Peyer's patch (tissue), 4 donors: ENCODE data around the gene SNORC. TPM values are rescaled to one million over a fixed set of nuclear protein-coding genes. Genes with fewer than 3 reads are reported as not detected.
A peak's percentile ranks its signal among the peaks of the same experiment; 100 is the strongest.
"Not testable (repeated sequence)": the region's sequence is repeated elsewhere in the genome, so short reads cannot be mapped to it uniquely, and the experiment has no call there.

Experiments
- DNase-seq, 3 donors: peaks; one replicate each; pipeline ENCODE4 v3.0.0-alpha.2; 2017 to 2019
- H3K27ac ChIP-seq, 4 donors: fragments of 200-600 bp; sonication (generic); one replicate each; pipeline ENCODE4 v1.5.1; 2016 to 2019
- H3K27me3 ChIP-seq, 2 donors: fragments of 200-600 bp; sonication (generic); one replicate each; pipeline ENCODE4 v1.5.1; 2019
- H3K36me3 ChIP-seq, 3 donors: fragments of 200-600 bp; sonication (generic); one replicate each; pipeline ENCODE4 v1.5.1; 2016 to 2019
- H3K4me1 ChIP-seq, 4 donors: fragments of 200-600 bp; sonication (generic); one replicate each; pipeline ENCODE4 v1.5.1; 2016 to 2019
- H3K4me3 ChIP-seq, 4 donors: fragments of 200-600 bp; sonication (generic); 1 replicate in 3 of 4; 2 replicates in 1 of 4; pipeline ENCODE4 v1.5.1; 2016 to 2019; ENCODE audit warnings: mild to moderate bottlenecking in 1 of 4
- H3K9me3 ChIP-seq, 4 donors: fragments of 200-600 bp; sonication (generic); one replicate each; pipeline ENCODE4 v1.5.1; 2016 to 2019; ENCODE audit warnings: mild to moderate bottlenecking in 1 of 4
- POLR2A ChIP-seq, 2 donors: fragments of 450-650 bp; IDR thresholded peaks; one replicate each; pipeline ENCODE4 v1.5.1; 2017; ENCODE audit warnings: antibody characterized with exemption in 2 of 2, mild to moderate bottlenecking in 2 of 2, moderate library complexity in 2 of 2
- total RNA-seq, 4 donors: library from RNA; depleted of rRNA; stranded (reverse); fragments of >200 nt; gene quantifications; one replicate each; pipeline ENCODE4 v1.1.0, GENCODE V29; 2016
- TF ChIP-seq, protein P1 (sequence below), 6 experiments: fragments of 450-650 bp in 4 of 6; fragments of 200-600 bp in 2 of 6; sonication (generic) in 1 of 6; IDR thresholded peaks; one replicate each; pipeline ENCODE4 v1.5.1; 2017 to 2019; ENCODE audit warnings: antibody characterized with exemption in 6 of 6, mild to moderate bottlenecking in 3 of 6, moderate library complexity in 1 of 6

The SNORC gene
- total RNA-seq, 4 donors from 2014 or later = 3.5 to 9.7 (median 7.3) TPM

DNA sequence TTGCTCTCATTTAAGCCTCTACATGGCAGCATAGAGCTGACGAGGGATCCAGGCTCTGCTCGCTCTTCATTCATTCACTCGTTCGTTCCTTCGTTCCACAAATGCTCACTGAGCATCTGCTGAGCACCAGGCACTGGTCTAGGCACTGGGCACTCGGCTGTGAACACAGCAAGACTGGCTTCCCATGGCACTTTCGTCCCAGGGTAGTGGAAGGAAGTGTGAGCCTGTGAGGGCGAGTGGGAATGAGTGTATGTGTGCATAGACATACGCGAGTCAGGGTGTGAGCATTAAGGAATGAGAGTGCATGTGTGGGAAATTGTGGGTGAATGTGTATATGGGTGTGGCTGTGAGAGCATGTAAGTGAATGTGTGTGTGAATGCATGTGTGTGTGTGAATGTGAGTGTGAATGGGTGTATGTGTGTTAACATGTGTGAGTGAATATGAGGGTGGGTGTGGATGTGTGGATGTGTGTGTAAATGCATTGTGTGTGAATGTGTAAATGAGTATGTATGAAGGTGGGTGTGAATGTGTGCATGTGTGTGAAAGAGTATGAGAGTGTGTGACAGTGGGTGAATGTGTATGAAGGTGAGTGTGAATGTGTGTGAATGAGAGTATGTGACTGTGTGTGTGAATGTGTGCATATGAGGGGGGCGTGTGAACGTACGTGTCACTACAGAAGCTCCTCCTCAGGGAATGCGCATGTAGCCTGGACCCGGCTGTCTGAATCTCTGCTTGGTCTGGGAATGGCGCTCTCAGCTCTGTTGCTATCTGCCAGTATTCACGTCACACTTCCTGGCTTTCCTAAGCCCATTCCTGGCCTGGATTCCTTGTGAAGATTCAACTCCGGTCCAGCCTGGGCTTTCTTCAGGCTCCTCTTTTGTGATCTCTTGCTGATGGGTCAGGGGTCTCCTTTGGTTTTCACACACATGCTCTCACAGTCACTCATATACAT, 28.8 kb downstream of the SNORC start:
- H3K36me3 ChIP-seq = peaks cover 0 to 3% (median 0%) of the 10 kb centered on the region in 3 donors
- TF ChIP-seq, protein P1, sequence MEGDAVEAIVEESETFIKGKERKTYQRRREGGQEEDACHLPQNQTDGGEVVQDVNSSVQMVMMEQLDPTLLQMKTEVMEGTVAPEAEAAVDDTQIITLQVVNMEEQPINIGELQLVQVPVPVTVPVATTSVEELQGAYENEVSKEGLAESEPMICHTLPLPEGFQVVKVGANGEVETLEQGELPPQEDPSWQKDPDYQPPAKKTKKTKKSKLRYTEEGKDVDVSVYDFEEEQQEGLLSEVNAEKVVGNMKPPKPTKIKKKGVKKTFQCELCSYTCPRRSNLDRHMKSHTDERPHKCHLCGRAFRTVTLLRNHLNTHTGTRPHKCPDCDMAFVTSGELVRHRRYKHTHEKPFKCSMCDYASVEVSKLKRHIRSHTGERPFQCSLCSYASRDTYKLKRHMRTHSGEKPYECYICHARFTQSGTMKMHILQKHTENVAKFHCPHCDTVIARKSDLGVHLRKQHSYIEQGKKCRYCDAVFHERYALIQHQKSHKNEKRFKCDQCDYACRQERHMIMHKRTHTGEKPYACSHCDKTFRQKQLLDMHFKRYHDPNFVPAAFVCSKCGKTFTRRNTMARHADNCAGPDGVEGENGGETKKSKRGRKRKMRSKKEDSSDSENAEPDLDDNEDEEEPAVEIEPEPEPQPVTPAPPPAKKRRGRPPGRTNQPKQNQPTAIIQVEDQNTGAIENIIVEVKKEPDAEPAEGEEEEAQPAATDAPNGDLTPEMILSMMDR (IDR thresholded peaks at IDR 0.05) = no peak
- TF ChIP-seq POLR2A (IDR thresholded peaks at IDR 0.05) = no peak
- DNase-seq = no peak
- no peak overlapping the region for H3K27ac ChIP-seq
- no peaks in the 10 kb centered on the region for H3K9me3 ChIP-seq
- H3K4me3 ChIP-seq = no peak overlapping the region
- H3K4me1 ChIP-seq = no peaks in the 10 kb centered on the region
- H3K27me3 ChIP-seq = no peaks in the 10 kb centered on the region

DNA sequence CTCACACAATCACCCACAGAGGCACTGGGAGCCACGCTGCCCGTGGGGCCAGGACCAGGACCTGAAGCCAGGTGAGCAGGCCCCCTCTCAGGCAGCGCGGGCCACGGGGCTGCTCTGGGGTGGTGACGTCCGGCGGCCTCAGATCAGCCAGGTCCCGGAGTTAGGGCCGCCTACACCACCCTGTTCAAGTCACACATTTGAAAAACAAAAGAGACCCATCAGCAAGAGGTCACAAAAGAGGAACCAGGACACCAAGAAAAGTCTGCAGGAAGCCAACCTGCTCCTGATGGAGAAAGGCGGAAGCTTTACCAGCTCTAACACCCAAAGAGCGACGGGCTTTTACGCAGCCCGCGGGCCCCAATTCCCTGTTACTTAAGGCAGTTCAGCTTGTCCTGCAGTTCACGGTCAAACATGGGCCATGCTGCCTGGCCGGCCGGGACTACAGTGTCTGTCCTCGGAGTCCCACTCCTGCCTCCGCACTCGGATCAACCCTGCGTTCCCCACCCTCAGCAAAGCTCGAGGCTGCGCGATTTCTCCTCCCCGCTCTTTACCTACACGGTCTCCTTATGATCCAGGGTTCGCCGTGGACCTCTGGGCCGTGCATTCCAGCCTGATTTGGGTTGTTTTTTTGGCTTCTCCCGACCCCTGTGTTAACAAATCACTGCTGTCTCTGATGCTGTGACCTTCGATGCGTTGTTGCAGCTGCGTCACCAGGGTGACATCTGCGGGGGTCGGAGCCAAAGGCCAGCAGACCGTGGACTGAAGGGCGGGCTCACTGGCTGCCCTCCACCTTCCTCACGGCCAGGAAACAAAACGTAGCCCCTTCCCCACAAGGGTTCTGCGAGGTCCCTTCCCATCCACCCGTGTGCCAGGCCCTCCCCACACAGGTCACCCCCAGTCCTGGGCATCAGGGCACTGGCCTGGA, 31.0 kb downstream of the SNORC start:
- H3K9me3 ChIP-seq = no peaks in the 10 kb centered on the region
- no peak for DNase-seq
- TF ChIP-seq POLR2A (IDR thresholded peaks at IDR 0.05) = no peak
- TF ChIP-seq, protein P1 (IDR thresholded peaks at IDR 0.05) = no peak
- no peaks in the 10 kb centered on the region for H3K36me3 ChIP-seq
- no peaks in the 10 kb centered on the region for H3K4me1 ChIP-seq
- H3K4me3 ChIP-seq = no peak overlapping the region
- H3K27me3 ChIP-seq = no peaks in the 10 kb centered on the region
- H3K27ac ChIP-seq = no peak overlapping the region

DNA sequence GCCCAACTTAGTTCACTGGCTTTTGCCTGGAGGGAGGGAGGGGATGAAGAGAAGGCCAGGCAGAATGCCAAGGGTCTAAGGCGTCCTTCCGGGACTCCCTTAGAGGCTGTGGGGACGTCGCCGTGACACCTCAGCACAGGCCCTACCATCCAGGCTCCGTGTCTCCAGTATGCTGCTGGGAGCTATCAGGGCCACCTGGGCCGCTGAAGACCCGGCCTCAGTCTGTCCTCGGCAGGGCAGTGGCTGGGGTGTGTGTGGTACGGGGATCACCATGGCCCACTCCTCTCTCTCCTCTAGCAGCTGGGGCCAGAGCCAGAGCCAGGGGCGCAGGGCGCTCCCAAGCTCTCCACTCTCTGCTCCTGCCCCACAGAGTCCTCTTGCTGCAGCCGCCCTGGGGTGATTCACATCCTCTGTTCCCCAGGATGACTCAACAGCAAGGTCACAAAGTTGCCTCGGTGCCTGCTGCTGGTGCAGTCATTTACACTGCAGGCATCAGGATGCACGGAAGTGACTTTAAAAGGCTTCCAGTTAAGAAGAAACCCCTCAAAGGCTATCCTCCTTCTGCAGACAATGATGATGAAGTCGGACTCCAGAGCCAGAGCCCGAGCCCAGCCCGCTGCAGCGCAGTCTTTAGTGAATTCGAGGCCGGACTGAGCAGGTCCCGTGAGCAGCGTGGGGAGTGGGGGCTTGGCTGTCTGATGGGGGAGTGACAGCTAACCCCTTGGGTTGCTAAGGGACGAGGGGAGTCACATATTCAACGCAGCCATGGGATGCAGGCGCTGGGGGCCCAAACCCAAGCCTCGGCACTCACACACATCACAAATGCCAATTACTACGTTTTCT, 31.9 kb downstream of the SNORC start:
- Histone ChIP-seq H3K36me3 (no peaks in the 10 kb centered on the region), H3K4me3 (no peak overlapping the region), H3K27me3 (no peaks in the 10 kb centered on the region), H3K9me3 (no peaks in the 10 kb centered on the region), H3K4me1 (no peaks in the 10 kb centered on the region), H3K27ac (no peak overlapping the region)
- DNase-seq = peak in 1 of 3 donors; percentile 60
- TF ChIP-seq, protein P1 (IDR thresholded peaks at IDR 0.05) = no peak

DNA sequence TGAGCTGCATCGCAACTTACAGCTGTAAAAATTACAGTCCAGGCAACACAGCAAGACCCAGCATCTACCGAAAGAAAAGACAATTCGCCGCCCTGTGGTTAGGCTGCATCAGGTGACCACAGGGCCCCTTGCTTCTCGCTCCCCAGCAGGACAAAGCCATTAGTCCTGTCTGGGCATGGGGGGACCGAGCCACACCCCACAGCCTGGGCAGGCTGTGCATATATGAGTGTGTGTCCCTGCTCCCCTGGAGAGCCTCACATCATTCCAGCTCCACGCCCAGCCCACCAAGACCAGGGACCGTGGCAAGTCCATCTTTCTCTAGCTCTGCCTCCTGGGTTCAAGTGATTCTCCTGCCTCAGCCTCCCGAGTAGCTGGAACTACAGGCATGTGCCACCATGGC, 33.9 kb downstream of the SNORC start:
- Histone ChIP-seq H3K9me3 (no peaks in the 10 kb centered on the region), H3K36me3 (no peaks in the 10 kb centered on the region), H3K4me3 (no peak overlapping the region), H3K27ac (no peak overlapping the region), H3K27me3 (no peaks in the 10 kb centered on the region), H3K4me1 (no peaks in the 10 kb centered on the region)
- no peak for DNase-seq
- TF ChIP-seq POLR2A (IDR thresholded peaks at IDR 0.05) = no peak
- TF ChIP-seq, protein P1 (IDR thresholded peaks at IDR 0.05) = no peak

DNA sequence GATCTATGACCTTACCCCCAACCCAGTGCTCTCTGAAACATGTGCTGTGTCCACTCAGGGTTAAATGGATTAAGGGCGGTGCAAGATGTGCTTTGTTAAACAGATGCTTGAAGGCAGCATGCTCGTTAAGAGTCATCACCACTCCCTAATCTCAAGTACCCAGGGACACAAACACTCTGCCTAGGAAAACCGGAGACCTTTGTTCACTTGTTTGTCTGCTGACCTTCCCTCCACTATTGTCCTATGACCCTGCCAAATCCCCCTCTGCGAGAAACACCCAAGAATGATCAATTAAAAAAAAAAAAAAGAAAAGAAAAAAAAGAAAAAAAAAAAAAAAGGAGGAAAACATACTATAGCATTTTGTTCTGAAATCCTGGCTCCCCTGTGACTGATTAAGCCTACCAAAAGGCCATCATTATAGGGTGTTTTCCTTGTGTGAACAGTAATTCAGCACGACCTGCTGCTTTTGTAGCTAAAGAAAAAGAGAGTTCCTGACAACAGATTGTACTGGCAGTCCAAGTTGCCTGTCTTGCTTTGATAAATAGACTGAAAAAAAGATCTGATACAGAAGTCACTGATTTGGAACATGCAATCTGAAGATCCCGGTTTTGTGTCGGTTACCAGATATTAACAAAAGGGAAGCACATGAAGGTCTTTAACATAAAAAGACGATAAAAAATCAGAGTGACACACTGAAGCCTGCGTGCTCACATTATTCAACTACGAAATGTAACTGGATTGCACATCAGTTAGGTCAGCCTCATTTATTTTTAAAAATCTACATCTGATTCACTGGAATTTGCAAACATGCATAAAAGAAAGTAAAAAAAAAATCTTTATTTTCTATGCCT, 37.0 kb downstream of the SNORC start:
- not testable (repeated sequence) for H3K27ac ChIP-seq, H3K9me3 ChIP-seq, H3K27me3 ChIP-seq, H3K4me1 ChIP-seq, H3K4me3 ChIP-seq, DNase-seq, H3K36me3 ChIP-seq

DNA sequence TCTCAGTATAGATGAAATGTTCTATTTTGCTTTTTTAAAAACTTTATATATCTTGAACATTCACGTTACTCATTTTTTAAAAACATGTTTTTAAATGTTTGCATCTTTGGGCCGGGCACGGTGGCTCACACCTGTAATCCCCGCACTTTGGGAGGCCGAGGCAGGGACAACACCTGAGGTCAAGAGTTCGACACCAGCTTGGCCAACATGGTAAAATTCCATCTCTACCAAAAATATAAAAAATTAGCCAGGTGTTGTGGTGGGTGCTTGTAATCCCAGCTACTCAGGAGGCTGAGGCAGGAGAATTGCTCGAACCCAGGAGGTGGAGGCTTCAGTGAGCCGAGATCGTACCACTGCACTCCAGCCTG, 37.6 kb downstream of the SNORC start:
- H3K27me3 ChIP-seq, DNase-seq, H3K36me3 ChIP-seq, H3K4me1 ChIP-seq, H3K27ac ChIP-seq, H3K4me3 ChIP-seq: not testable (repeated sequence)
- H3K9me3 ChIP-seq = peaks cover 0 to 13% (median 0%) of the 10 kb centered on the region in 4 donors
